HUES64 (cell line): ENCODE data around the gene SLC12A3.

Source experiments
- H3K27ac ChIP-seq: 2 replicates; pipeline ENCODE4 v1.7.0; 2013; ENCODE audit warnings: low read depth, low read length, inconsistent platforms
- H3K27me3 ChIP-seq: 2 replicates; pipeline ENCODE4 v1.6.1; 2013; ENCODE audit warnings: mild to moderate bottlenecking, low read length; ENCODE audit not compliant: insufficient read depth
- H3K36me3 ChIP-seq: 2 replicates; pipeline ENCODE4 v1.6.1; 2013; ENCODE audit warnings: mild to moderate bottlenecking, low read length; ENCODE audit not compliant: insufficient read depth
- H3K4me1 ChIP-seq: 2 replicates; pipeline ENCODE4 v1.6.1; 2013; ENCODE audit warnings: mild to moderate bottlenecking, low read length, moderate library complexity; ENCODE audit not compliant: insufficient read depth
- H3K4me3 ChIP-seq: 2 replicates; pipeline ENCODE4 v1.5.1; 2013; ENCODE audit warnings: mild to moderate bottlenecking, low read length, moderate library complexity
- H3K9ac ChIP-seq: 2 replicates; pipeline ENCODE4 v1.6.1; 2013; ENCODE audit warnings: mild to moderate bottlenecking, low read depth, low read length
- H3K9me3 ChIP-seq: 2 replicates; pipeline ENCODE4 v1.6.1; 2013; ENCODE audit warnings: low read depth, low read length; ENCODE audit not compliant: insufficient read depth
- WGBS: fragments of 150-250, 120-280 bp; methylation state at CpG from one replicate; pipeline ENCODE4 v1.1.7; 2013; ENCODE audit warnings: missing lambda C conversion rate; 5-methylcytosine and 5-hydroxymethylcytosine counted together

SLC12A3 gene

DNA sequence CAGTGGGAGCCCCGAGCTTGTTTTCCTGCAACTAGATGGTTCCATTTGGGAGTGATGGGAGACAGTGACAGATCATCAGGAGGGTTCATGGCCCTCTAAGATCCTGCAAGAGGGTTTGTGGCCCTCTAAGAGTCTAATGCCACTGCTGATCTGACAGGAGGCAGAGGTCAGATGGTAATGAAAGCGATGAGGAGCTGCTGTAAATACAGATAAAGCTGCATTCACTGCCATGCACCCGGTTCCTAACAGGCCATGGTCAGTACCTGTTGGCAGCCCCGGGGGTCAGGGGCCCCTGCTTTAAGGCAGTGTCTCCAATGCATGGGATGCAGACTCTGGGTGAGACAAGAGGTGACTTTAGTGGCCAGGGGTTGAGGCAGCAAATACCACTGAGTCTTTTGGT lies 30.8 kb downstream of the SLC12A3 start:
- no peak overlapping the region for H3K9ac ChIP-seq
- no peaks in the 10 kb centered on the region for H3K27me3 ChIP-seq
- 94% methylated on average over 4 of the region's 4 CpGs for WGBS

GRCh38 chr16:56896244-56896643 lies 31.2 kb downstream of the SLC12A3 start:
- no peak overlapping the region for H3K9ac ChIP-seq
- H3K9me3 ChIP-seq, result no peaks in the 10 kb centered on the region
- WGBS, result 92% methylated on average over 3 of the region's 3 CpGs
- H3K27me3 ChIP-seq, result no peaks in the 10 kb centered on the region
- no peaks in the 10 kb centered on the region for H3K36me3 ChIP-seq
- H3K4me1 ChIP-seq, result no peaks in the 10 kb centered on the region
- no peak overlapping the region for H3K27ac ChIP-seq
- no peak overlapping the region for H3K4me3 ChIP-seq

More for the DNA sequence above, 30.8 kb downstream of the SLC12A3 start:
- no peak overlapping the region for H3K4me3 ChIP-seq
- no peaks in the 10 kb centered on the region for H3K36me3 ChIP-seq
- H3K27ac ChIP-seq, result no peak overlapping the region
- no peaks in the 10 kb centered on the region for H3K4me1 ChIP-seq
- no peaks in the 10 kb centered on the region for H3K9me3 ChIP-seq

- no peak overlapping the region for H3K4me3 ChIP-seq
- no peaks in the 10 kb centered on the region for H3K9me3 ChIP-seq
- no peaks in the 10 kb centered on the region for H3K4me1 ChIP-seq
- no peaks in the 10 kb centered on the region for H3K27me3 ChIP-seq
- H3K27ac ChIP-seq, result no peak overlapping the region
- 92% methylated on average over 8 of the region's 8 CpGs for WGBS
- no peak overlapping the region for H3K9ac ChIP-seq
- no peaks in the 10 kb centered on the region for H3K36me3 ChIP-seq
Measured at GRCh38 chr16:56897026-56897799, 32.2 kb downstream of the SLC12A3 start.

DNA sequence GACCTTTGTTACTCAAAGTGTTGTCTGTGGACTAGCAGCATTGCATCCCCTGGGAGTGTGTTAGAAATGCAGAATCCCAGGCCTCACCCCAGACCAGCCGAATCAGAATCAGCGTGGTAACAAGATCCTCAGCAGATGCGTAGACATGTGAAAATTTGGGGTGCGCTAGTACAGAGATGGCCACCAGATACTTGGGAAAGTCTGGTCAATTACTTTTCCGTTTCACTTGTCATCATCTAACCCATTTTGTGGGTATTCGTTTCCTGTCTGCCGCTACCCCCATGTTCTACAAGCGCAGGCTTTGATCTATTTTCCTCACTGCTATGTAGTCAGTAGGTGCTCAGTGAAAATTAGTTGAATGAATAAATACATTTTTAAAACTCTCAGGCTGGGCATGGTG lies 33.8 kb downstream of the SLC12A3 start:
- Histone ChIP-seq H3K27ac (no peak overlapping the region), H3K27me3 (no peaks in the 10 kb centered on the region), H3K4me1 (no peaks in the 10 kb centered on the region), H3K36me3 (no peaks in the 10 kb centered on the region), H3K9ac (no peak overlapping the region), H3K9me3 (no peaks in the 10 kb centered on the region), H3K4me3 (no peak overlapping the region)
- 96% methylated on average over 6 of the region's 8 CpGs for WGBS

- Histone ChIP-seq H3K4me3 (no peak overlapping the region), H3K9ac (no peak overlapping the region), H3K27ac (no peak overlapping the region), H3K4me1 (no peaks in the 10 kb centered on the region), H3K9me3 (no peaks in the 10 kb centered on the region), H3K27me3 (no peaks in the 10 kb centered on the region), H3K36me3 (no peaks in the 10 kb centered on the region)
- WGBS, result 94% methylated on average over 2 of the region's 2 CpGs
Measured at GRCh38 chr16:56903866-56904265, 38.9 kb downstream of the SLC12A3 start.

GRCh38 chr16:56907401-56907800 lies 42.4 kb downstream of the SLC12A3 start:
- Histone ChIP-seq H3K4me3 (no peak overlapping the region), H3K27me3 (no peaks in the 10 kb centered on the region), H3K36me3 (no peaks in the 10 kb centered on the region), H3K27ac (no peak overlapping the region), H3K9ac (no peak overlapping the region), H3K9me3 (no peaks in the 10 kb centered on the region), H3K4me1 (peaks cover 8% of the 10 kb centered on the region)
- WGBS, result 98% methylated on average over 3 of the region's 3 CpGs

GRCh38 chr16:56909527-56909979 lies 44.5 kb downstream of the SLC12A3 start:
- H3K9me3 ChIP-seq, result no peaks in the 10 kb centered on the region
- H3K4me1 ChIP-seq, result peaks cover 8% of the 10 kb centered on the region
- H3K36me3 ChIP-seq, result no peaks in the 10 kb centered on the region
- H3K9ac ChIP-seq, result no peak overlapping the region
- WGBS, result 89% methylated on average over 7 of the region's 7 CpGs
- no peaks in the 10 kb centered on the region for H3K27me3 ChIP-seq
- H3K27ac ChIP-seq, result no peak overlapping the region
- H3K4me3 ChIP-seq, result no peak overlapping the region

- Histone ChIP-seq H3K4me3 (no peak overlapping the region), H3K27me3 (no peaks in the 10 kb centered on the region), H3K9ac (no peak overlapping the region), H3K9me3 (no peaks in the 10 kb centered on the region), H3K27ac (no peak overlapping the region), H3K4me1 (peaks cover 8% of the 10 kb centered on the region), H3K36me3 (no peaks in the 10 kb centered on the region)
- 94% methylated on average over 5 of the region's 5 CpGs for WGBS
Measured at GRCh38 chr16:56910112-56910511, 45.1 kb downstream of the SLC12A3 start.

GRCh38 chr16:56910654-56911539 lies 45.9 kb downstream of the SLC12A3 start:
- H3K27ac ChIP-seq, result no peak overlapping the region
- no peak overlapping the region for H3K9ac ChIP-seq
- no peaks in the 10 kb centered on the region for H3K36me3 ChIP-seq
- H3K27me3 ChIP-seq, result no peaks in the 10 kb centered on the region
- peaks cover 8% of the 10 kb centered on the region for H3K4me1 ChIP-seq
- 91% methylated on average over 12 of the region's 12 CpGs for WGBS
- no peak overlapping the region for H3K4me3 ChIP-seq
- H3K9me3 ChIP-seq, result no peaks in the 10 kb centered on the region

DNA sequence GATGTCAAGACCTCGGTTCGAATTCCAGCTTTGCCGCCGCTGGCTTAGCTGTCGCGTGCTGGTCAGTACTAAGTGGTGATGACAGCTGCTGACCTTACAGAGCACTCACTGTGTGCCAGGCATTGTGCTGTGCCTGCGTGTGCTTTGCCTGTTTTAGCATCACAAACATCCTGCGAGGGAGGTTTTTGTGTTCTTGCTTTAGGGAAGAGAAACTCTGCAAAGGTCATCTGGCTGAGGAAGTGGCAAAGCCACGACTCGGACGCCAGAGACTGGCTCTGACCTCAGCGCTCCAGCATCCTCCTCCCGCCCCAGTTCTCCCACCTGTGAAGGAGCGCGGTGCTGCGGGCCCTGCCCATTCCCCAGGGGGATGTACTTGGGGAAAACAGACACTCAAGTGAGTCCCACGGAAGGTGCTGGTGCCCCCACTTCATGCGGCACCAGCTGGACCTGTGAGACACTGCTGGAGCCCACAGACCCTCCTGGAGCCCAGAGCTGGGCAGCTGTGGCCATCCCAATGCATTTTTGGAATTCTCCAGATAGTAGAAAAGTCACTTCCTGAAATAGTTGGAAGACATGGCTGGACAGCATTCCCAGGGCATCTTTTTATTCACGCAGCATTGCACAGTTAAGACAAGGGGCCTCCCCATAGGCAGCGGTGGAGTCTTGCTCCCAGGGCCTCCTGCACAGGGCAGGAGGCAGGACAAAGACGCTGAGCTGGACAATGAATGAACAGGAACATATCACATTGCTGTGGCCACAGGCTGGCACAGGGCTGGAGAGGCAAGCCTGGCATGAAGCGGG lies 47.0 kb downstream of the SLC12A3 start:
- no peak overlapping the region for H3K4me3 ChIP-seq
- WGBS, result 76% methylated on average over 22 of the region's 22 CpGs
- H3K27ac ChIP-seq, result no peak overlapping the region
- peaks cover 8% of the 10 kb centered on the region for H3K4me1 ChIP-seq
- H3K27me3 ChIP-seq, result no peaks in the 10 kb centered on the region
- H3K36me3 ChIP-seq, result no peaks in the 10 kb centered on the region
- no peaks in the 10 kb centered on the region for H3K9me3 ChIP-seq
- no peak overlapping the region for H3K9ac ChIP-seq
